H9 (cell line): ENCODE data around the gene TMPRSS15. TPM values are rescaled to one million over a fixed set of nuclear protein-coding genes. Genes with fewer than 3 reads are reported as not detected.

Source experiments
- DNase-seq: peaks from one replicate; pipeline ENCODE4 v3.0.0-alpha.2; 2017
- H2AFZ ChIP-seq: one replicate; pipeline ENCODE4 v1.6.1; 2013; ENCODE audit warnings: mild to moderate bottlenecking, low read length, control low read depth, moderate library complexity
- H2AK5ac ChIP-seq: 2 replicates; pipeline ENCODE4 v1.6.1; 2013; ENCODE audit warnings: low read length, control low read depth, mixed read lengths; ENCODE audit not compliant: insufficient read length
- H2BK120ac ChIP-seq: one replicate; pipeline ENCODE4 v1.6.1; 2013; ENCODE audit warnings: low read depth, mild to moderate bottlenecking, low read length, control low read depth, inconsistent platforms; ENCODE audit not compliant: poor library complexity, severe bottlenecking
- H2BK12ac ChIP-seq: 2 replicates; pipeline ENCODE4 v1.6.1; 2013; ENCODE audit warnings: low read length, control low read depth, mixed read lengths, low read depth; ENCODE audit not compliant: insufficient read length
- H2BK15ac ChIP-seq: 2 replicates; pipeline ENCODE4 v1.6.1; 2013; ENCODE audit warnings: low read depth, low read length, control low read depth
- H2BK20ac ChIP-seq: one replicate; pipeline ENCODE4 v1.6.1; 2013; ENCODE audit warnings: low read depth, mild to moderate bottlenecking, low read length, control low read depth, inconsistent platforms; ENCODE audit not compliant: poor library complexity, severe bottlenecking
- H2BK5ac ChIP-seq: 2 replicates; pipeline ENCODE4 v1.6.1; 2013; ENCODE audit warnings: low read length, control low read depth, mixed read lengths; ENCODE audit not compliant: insufficient read length
- H3K14ac ChIP-seq: 2 replicates; pipeline ENCODE4 v1.6.1; 2013; ENCODE audit warnings: low read length, control low read depth; ENCODE audit not compliant: insufficient read depth
- H3K18ac ChIP-seq: 2 replicates; pipeline ENCODE4 v1.6.1; 2013; ENCODE audit warnings: low read depth, mild to moderate bottlenecking, mixed read lengths, low read length, control low read depth; ENCODE audit not compliant: insufficient read length
- H3K23ac ChIP-seq: 2 replicates; pipeline ENCODE4 v1.6.1; 2013; ENCODE audit warnings: low read length, control low read depth, mixed read lengths, low read depth; ENCODE audit not compliant: insufficient read length
- H3K23me2 ChIP-seq: 2 replicates; pipeline ENCODE4 v1.6.1; 2013; ENCODE audit warnings: low read depth, mild to moderate bottlenecking, mixed read lengths, low read length, control low read depth; ENCODE audit not compliant: insufficient read length, poor library complexity, severe bottlenecking
- H3K27ac ChIP-seq: 2 replicates; pipeline ENCODE4 v1.5.1; 2013; ENCODE audit warnings: low read length, control low read depth, mixed read lengths, low read depth; ENCODE audit not compliant: insufficient read length
- H3K27me3 ChIP-seq: 2 replicates; pipeline ENCODE4 v1.6.1; 2013; ENCODE audit warnings: low read length, control low read depth, inconsistent platforms; ENCODE audit not compliant: insufficient read depth
- H3K4ac ChIP-seq: 2 replicates; pipeline ENCODE4 v1.6.1; 2013; ENCODE audit warnings: low read depth, mild to moderate bottlenecking, control low read depth, inconsistent platforms, low read length, moderate library complexity
- H3K4me1 ChIP-seq: 2 replicates; pipeline ENCODE4 v1.6.1; 2013; ENCODE audit warnings: low read length, control low read depth, inconsistent platforms; ENCODE audit not compliant: insufficient read depth
- H3K4me2 ChIP-seq: 2 replicates; pipeline ENCODE4 v1.6.1; 2013; ENCODE audit warnings: low read length, control low read depth, mixed read lengths; ENCODE audit not compliant: insufficient read length, insufficient read depth
- H3K56ac ChIP-seq: 2 replicates; pipeline ENCODE4 v1.6.1; 2013; ENCODE audit warnings: low read depth, mild to moderate bottlenecking, mixed read lengths, low read length, control low read depth; ENCODE audit not compliant: insufficient read length
- H3K79me1 ChIP-seq: 2 replicates; pipeline ENCODE4 v1.6.1; 2013; ENCODE audit warnings: low read depth, mild to moderate bottlenecking, moderate library complexity, low read length, control low read depth, inconsistent platforms; ENCODE audit not compliant: insufficient read depth, poor library complexity, severe bottlenecking
- H3K79me2 ChIP-seq: 2 replicates; pipeline ENCODE4 v1.6.1; 2013; ENCODE audit warnings: low read length, control low read depth, inconsistent platforms; ENCODE audit not compliant: insufficient read depth
- H3K9ac ChIP-seq: 2 replicates; pipeline ENCODE4 v1.6.1; 2013; ENCODE audit warnings: low read length, control low read depth, mixed read lengths; ENCODE audit not compliant: insufficient read length; ENCODE audit errors: extremely low read depth
- H3K9me3 ChIP-seq: one replicate; pipeline ENCODE4 v1.6.1; 2013; ENCODE audit warnings: low read depth, low read length, inconsistent platforms; ENCODE audit not compliant: control insufficient read depth
- H3T11ph ChIP-seq: one replicate; pipeline ENCODE4 v1.6.1; 2013; ENCODE audit warnings: mild to moderate bottlenecking, low read length, control low read depth, inconsistent platforms
- H4K20me1 ChIP-seq: one replicate; pipeline ENCODE4 v1.6.1; 2013; ENCODE audit not compliant: control insufficient read depth, insufficient read length, insufficient read depth
- H4K5ac ChIP-seq: 2 replicates; pipeline ENCODE4 v1.6.1; 2013; ENCODE audit warnings: low read depth, mild to moderate bottlenecking, mixed read lengths, low read length, control low read depth; ENCODE audit not compliant: insufficient read length
- H4K8ac ChIP-seq: replicated peaks from 2 replicates; pipeline ENCODE4 v1.6.1; 2013; ENCODE audit warnings: low read length, control low read depth, mixed read lengths, low read depth; ENCODE audit not compliant: insufficient read length
- H4K91ac ChIP-seq: 2 replicates; pipeline ENCODE4 v1.6.1; 2013; ENCODE audit warnings: low read depth, mild to moderate bottlenecking, moderate library complexity, mixed read lengths, low read length, control low read depth; ENCODE audit not compliant: insufficient read length
- H3K27ac Mint-ChIP-seq, 3 experiments: 2 replicates in 2 of 3; 3 replicates in 1 of 3; pipeline ENCODE4 v1.8.0; 2020 to 2021; ENCODE audit warnings: mixed read lengths in 3 of 3, mild to moderate bottlenecking in 1 of 3, moderate library complexity in 1 of 3
- H3K27me3 Mint-ChIP-seq: 2 replicates; pipeline ENCODE4 v1.8.0; 2021; ENCODE audit warnings: low read depth, mild to moderate bottlenecking, moderate library complexity, mixed read lengths
- H3K36me3 Mint-ChIP-seq, 3 experiments: 2 replicates in 2 of 3; 3 replicates in 1 of 3; pipeline ENCODE4 v1.8.0; 2020 to 2021; ENCODE audit warnings: low read depth in 3 of 3, mixed read lengths in 3 of 3; ENCODE audit not compliant: insufficient read depth in 1 of 3
- H3K4me1 Mint-ChIP-seq, 2 experiments: 2 replicates each; pipeline ENCODE4 v1.8.0; 2020; ENCODE audit warnings: mixed read lengths in 2 of 2
- H3K4me3 Mint-ChIP-seq, 2 experiments: 2 replicates in 1 of 2; 3 replicates in 1 of 2; pipeline ENCODE4 v1.8.0; 2020 to 2021; ENCODE audit warnings: mild to moderate bottlenecking in 2 of 2, mixed read lengths in 2 of 2, moderate library complexity in 1 of 2
- H3K9me3 Mint-ChIP-seq, 2 experiments: 2 replicates in 1 of 2; 3 replicates in 1 of 2; pipeline ENCODE4 v1.8.0; 2020; ENCODE audit warnings: mild to moderate bottlenecking in 2 of 2, mixed read lengths in 2 of 2, moderate library complexity in 1 of 2
- CTCF ChIP-seq: fragments of 200-600 bp; sonication (generic); conservative IDR thresholded peaks from 3 replicates; pipeline ENCODE4 v1.8.0; 2021; ENCODE audit warnings: antibody characterized with exemption, mild to moderate bottlenecking
- WGBS: extraction: QIAGEN DNeasy Blood & Tissue Kit; methylation state at CpG from one replicate; pipeline ENCODE4 v1.1.7; 2013; ENCODE audit warnings: missing lambda C conversion rate, low lambda C conversion rate, mixed read lengths; ENCODE audit not compliant: insufficient read length; ENCODE audit errors: extremely low coverage; 5-methylcytosine and 5-hydroxymethylcytosine counted together
- total RNA-seq: library from RNA; stranded (reverse); gene quantifications from 2 replicates; pipeline ENCODE4 v1.2.1, GENCODE V29; 2021

TMPRSS15 gene
- total RNA-seq, 1 experiment from 2014 or later = not detected

- Histone ChIP-seq H3K56ac (no peak overlapping the region), H2BK5ac (no peak overlapping the region), H3K4me1 (no peaks in the 10 kb centered on the region), H3K4me2 (no peak overlapping the region), H3K27ac (no peak overlapping the region), H3K9ac (no peak overlapping the region), H2AFZ (no peak overlapping the region), H3K23ac (no peak overlapping the region), H4K5ac (no peak overlapping the region), H2BK120ac (no peak overlapping the region), H2AK5ac (no peak overlapping the region), H4K91ac (no peak overlapping the region), H3K18ac (no peak overlapping the region), H3K14ac (no peak overlapping the region), H2BK15ac (no peak overlapping the region), H3K27me3 (no peaks in the 10 kb centered on the region), H3K4ac (no peak overlapping the region), H4K20me1 (no peaks in the 10 kb centered on the region), H2BK12ac (no peak overlapping the region), H3T11ph (no peak overlapping the region), H3K79me1 (no peaks in the 10 kb centered on the region), H3K79me2 (no peaks in the 10 kb centered on the region), H2BK20ac (no peak overlapping the region), H3K9me3 (no peaks in the 10 kb centered on the region), H4K8ac (no peak overlapping the region), H3K23me2 (no peaks in the 10 kb centered on the region)
- no peak overlapping the region for H3K27ac Mint-ChIP-seq
- WGBS = no CpG with 5 or more reads among the region's 4 CpGs
- DNase-seq = no peak
- peaks cover 7 to 14% of the 10 kb centered on the region in 2 experiments for H3K4me1 Mint-ChIP-seq
- no peaks in the 10 kb centered on the region for H3K27me3 Mint-ChIP-seq
- H3K4me3 Mint-ChIP-seq = no peak overlapping the region
- TF ChIP-seq CTCF = no peak
- peaks cover 5 to 11% of the 10 kb centered on the region in 2 experiments; a peak in 4 of 5 replicates for H3K9me3 Mint-ChIP-seq
- peaks cover 5 to 13% (median 7%) of the 10 kb centered on the region in 3 experiments; a peak in 6 of 7 replicates for H3K36me3 Mint-ChIP-seq
Measured at GRCh38 chr21:18424276-18424675, 20.7 kb upstream of the TMPRSS15 start.
